Ramos (cell line): ENCODE data around the gene PMS2.
"Not testable (repeated sequence)": the region's sequence is repeated elsewhere in the genome, so short reads cannot be mapped to it uniquely, and the experiment has no call there.

Experiments used
- in situ Hi-C: fragments of 300-500 bp; cut with MboI; formaldehyde crosslinking; loops from one replicate; pipeline ENCODE4 v1.14.3; 2022; ENCODE audit warnings: low sequenced_read_pairs; ENCODE audit not compliant: unreplicated experiment

Gene PMS2

GRCh38 chr7:6020371-6021286, 11.8 kb upstream of the PMS2 start:
- in situ Hi-C loops: no loop called here

- in situ Hi-C loops: no loop called here
Measured at GRCh38 chr7:6016653-6016966, 7.8 kb upstream of the PMS2 start.

DNA sequence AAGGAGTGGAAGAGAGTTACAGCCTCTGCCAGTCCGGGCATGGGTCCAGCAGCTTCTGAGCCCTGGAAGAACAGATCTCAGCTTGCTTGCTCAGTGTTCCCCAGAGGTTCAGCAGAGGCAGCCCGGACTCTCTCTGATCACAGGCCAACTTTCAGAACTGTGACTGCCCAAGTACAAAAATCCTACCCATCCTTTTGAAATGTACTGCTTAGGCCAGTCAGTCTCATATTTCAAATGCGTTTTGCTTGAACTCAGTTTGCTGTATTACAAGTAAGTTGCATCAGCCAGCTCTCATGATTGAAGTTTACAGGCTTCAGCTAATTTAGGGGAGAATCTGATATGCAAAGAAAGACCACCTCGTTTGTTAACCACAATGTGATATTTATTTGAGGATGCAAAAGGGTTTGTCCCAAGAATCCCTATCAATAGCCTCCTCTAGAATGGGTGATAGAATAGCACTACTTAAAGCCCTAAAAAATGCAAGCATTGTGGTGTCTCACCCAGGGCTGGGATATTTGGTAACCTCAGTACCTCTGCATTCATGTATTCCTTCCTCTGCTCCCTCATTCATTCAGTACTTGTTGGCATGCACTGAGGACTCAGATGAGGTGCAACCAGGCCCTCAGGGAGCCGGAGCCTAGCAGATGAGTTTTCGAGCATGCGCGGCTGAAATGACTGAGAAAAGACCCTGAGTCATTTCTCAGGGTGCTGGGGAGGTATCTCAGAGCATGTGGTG, 7.2 kb upstream of the PMS2 start:
- in situ Hi-C loops: no loop called here

DNA sequence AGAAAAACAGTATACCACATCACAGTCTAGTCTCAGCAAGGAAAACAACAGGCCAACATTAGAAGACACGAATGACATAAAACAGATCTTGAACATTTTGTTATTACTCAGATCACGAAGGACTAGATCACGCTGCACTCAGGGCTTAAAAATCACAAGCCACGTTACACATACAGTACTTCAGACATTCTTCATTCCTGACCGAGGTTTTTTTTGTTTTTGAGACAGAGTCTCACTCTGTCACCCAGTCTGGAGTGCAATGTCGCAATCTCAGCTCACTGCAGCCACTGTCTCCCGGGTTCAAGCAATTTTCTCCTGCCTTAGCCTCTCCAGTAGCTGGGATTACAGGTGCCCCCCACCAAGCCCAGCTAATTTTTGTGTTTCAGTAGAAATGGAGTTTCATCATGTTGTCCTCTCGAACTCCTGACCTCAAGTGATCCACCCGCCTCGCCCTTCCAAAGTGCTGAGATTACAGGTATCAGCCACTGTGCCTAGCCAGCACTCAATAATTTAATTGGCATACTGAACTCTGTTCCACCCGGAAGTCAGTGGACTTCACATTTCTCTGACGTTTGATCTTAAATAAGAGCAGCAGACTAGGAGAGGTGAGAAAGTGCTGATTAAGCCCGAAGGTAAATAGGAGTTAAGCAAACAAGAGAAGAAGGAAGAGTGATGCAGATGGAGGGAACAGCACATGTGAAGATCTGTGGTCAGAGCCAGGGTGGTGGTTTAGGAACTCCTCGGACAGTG, 3.7 kb upstream of the PMS2 start:
- in situ Hi-C loops: no loop called here

DNA sequence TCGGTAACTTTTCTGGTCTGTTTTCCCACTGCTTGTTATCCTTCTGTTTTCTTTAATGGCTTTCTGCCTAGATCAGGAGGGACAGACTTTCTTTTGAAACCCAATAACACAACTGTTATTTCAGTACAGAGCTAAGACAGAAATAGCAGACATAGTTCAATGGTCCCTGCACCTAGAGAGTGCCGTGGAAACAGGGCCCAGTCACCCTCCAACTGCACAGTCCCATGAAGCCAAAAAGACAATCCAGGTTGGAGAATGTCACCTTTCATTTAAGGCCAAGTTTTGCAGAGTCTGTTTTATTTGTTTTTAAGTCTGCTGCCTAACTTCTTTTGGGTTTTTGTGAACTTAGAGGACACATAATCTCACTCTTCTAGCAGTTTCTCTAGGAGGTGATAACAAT, 2.7 kb upstream of the PMS2 start:
- in situ Hi-C loops: no loop called here

GRCh38 chr7:6010370-6010769, 1.5 kb upstream of the PMS2 start:
- in situ Hi-C loops: not testable (repeated sequence)

GRCh38 chr7:6007835-6008590, 836 bp downstream of the PMS2 start:
- in situ Hi-C loops: not testable (repeated sequence)

GRCh38 chr7:6007386-6007785, 1.5 kb downstream of the PMS2 start:
- in situ Hi-C loops: no loop called here

- in situ Hi-C loops: loop anchor here (10.0 kb wide), 2 partner anchors 327 to 447 kb away; partner anchors contain the start of gene DAGLB
Measured at GRCh38 chr7:5997210-5997808, 11.5 kb downstream of the PMS2 start.

DNA sequence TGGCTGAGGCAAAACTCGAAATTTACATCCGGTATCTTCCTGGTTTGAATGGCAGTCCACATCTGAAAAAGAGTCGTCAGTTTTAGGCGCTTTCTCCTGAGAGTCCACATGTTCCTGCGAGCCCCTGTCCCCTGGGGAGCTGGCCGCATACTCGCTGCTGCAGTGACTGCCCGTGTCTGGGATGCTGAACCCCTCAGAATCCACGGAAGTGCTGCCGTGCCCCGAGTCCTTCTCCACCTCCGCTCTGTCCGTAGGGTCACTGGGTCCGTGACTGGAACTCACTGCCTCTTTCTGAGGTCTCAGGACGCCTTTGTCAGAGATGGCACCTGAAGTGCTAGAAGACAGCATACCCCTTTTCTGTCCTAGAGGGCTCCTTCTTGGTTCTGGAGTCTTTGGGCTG, 21.8 kb downstream of the PMS2 start:
- in situ Hi-C loops: not testable (repeated sequence)

DNA sequence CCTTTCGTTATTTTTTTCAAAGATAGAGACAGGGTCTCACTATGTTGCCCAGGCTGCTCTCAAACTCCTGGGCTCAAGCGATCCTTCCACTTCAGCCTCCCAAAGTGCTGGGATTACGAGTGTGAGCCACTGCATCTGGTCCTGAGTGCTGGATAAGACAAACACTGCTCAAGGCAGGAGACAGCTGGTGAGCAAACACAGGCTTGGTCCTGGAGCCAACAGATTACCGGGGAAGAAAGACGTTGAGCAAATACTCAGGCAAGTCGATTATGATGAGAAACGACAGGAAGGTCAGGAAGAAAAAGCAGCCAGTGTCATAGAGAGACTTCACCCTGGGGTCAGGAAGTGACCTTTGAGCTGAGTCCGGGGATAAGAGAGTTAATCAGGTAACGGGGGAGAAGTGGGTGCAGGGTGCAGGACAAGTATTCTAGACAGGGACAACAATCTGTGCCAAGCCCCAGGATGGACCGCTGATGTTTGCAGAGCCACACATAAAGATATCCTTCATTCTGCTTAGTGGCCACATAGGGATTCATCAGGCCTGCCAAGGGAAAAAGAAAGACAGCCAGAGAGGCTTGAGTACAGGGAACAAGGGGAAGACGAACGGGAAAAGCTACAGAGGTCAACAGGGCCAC, 29.1 kb downstream of the PMS2 start:
- in situ Hi-C loops: not testable (repeated sequence)

- in situ Hi-C loops: not testable (repeated sequence)
Measured at GRCh38 chr7:5973580-5973979, 35.3 kb downstream of the PMS2 start.

DNA sequence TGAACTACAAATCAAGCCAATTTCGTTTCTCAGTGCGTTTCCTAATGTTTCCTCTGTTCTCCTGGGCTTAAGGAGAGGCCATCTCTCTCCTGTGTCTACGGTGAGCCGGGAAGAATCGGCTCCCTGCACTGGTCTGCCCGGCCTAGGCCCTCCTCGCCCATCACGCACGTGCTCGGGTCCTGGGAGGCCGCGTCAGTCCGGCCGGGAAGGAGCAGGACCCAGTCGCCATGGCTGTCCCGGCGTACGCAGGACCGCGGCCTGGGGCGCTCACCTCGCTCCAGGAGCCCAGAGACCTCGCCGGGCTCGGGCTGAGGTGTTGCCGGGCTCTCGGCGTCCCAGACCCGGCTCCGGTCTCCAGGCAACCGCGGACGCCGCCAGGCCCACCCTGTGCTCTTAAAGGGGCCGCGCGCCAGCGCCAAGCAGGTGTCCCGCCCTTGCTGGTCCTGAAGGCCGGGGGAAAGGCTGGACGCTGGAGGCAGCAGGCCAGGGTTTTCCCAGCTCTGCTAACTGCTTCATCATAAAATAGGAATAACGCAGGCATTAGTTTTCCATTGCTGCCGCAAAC, 38.4 kb downstream of the PMS2 start, which contains the start of gene RSPH10B:
Gene RSPH10B, minus strand, starts transcription at position 343 of the 565 bp plus-strand sequence. CDS start 3,573 bp downstream, outside the sequence.
- in situ Hi-C loops: not testable (repeated sequence)

DNA sequence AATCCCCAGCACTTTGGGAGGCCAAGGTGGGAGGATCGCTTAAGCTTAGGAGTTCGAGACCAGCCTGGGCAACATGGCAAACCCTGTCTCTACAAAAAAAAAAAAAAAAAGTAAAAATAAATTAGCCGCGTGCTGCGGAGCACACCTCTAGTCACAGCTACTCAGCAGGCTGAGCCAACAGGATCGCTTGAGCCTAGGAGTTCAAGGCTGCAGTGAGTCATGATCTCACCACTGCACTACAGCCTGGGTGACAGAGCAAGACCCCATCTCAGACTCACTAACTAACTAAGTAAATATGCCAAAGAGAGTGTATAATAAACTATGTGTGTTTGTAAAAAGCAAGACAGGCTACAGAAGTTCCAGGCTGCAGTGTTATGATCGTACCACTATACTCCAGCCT, 45.0 kb downstream of the PMS2 start:
- in situ Hi-C loops: not testable (repeated sequence)

- in situ Hi-C loops: not testable (repeated sequence)
Measured at GRCh38 chr7:5963205-5963604, 45.6 kb downstream of the PMS2 start.

DNA sequence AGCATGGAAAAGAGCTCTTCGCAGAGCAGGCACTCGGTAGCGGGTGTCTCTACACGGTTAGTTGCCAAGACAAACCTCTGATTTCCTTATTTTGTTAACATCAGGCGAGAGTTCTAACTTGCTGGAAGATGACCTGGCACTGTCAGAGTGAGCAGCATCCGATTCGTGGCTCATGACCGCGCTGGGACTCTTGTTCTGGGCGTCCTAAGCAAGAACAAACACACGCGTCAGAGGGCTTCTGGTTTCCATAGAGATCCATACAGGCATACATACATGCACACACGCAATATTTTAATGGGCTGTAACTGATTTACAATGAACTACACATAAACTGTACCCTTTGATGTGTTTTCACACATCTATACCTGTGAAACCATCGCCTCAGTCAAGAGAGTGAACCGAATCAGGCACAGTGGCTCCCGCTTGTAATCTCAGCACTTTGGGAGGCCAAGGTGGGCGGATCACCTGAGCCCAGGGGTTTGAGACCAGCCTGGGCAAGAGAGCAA, 73.9 kb downstream of the PMS2 start:
- in situ Hi-C loops: not testable (repeated sequence)

GRCh38 chr7:5931905-5932644, 76.8 kb downstream of the PMS2 start:
- in situ Hi-C loops: not testable (repeated sequence)

DNA sequence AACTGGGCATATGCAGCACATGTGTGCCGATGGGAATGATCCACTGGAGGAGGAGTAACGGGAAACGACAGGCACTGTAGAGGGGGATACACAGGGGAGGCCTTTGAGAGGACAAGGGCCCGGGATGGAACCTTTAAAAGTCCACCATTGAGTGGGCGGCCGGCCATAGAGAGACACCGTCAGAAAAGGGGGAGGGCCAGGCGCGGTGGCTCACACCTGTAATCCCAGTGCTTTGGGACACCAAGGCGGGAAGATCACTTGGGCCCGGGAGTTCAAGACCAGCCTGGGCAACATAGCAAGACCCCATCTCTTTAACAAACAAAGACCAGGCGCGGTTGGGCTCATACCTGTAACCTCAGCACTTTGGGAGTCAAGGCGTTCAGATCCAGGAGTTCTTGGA, 77.6 kb downstream of the PMS2 start:
- in situ Hi-C loops: not testable (repeated sequence)
